Motor neuron (in vitro differentiated cells): ENCODE results near the gene FGF21. TPM values are rescaled to one million over a fixed set of nuclear protein-coding genes. Genes with fewer than 3 reads are reported as not detected.
A peak's percentile ranks its signal among the peaks of the same experiment; 100 is the strongest.

ENCODE experiments used
- ATAC-seq, 8 experiments: fragments of 200-7000 bp; cut with Tn5 transposase; replicated peaks in 6 of 8; 2 replicates each; pipeline ENCODE4 v1.8.0; 2021; ENCODE audit warnings: mild to moderate bottlenecking in 8 of 8, moderate library complexity in 8 of 8
- H3K27ac ChIP-seq, 2 donors: fragments of 250-450 bp; sonication (Bioruptor Pico); 2 replicates each; pipeline ENCODE4 v1.9.0; 2021; ENCODE audit warnings: antibody characterized with exemption in 2 of 2, mild to moderate bottlenecking in 2 of 2, moderate library complexity in 1 of 2
- H3K4me1 ChIP-seq, 2 donors: fragments of 250-450 bp; sonication (Bioruptor Pico); replicated peaks in 1 of 2; 2 replicates each; pipeline ENCODE4 v1.6.1; 2021; ENCODE audit warnings: antibody characterized with exemption in 2 of 2, mild to moderate bottlenecking in 2 of 2, moderate library complexity in 1 of 2
- H3K4me3 ChIP-seq, 5 donors: fragments of 250-450 bp; sonication (Bioruptor Pico); 2 replicates each; pipeline ENCODE4 v1.9.0; 2021; ENCODE audit warnings: antibody characterized with exemption in 5 of 5, mild to moderate bottlenecking in 5 of 5, moderate library complexity in 4 of 5
- WGBS, 10 experiments: fragments of 450-650 bp; shearing (Covaris generic); methylation state at CpG; one replicate each; pipeline ENCODE4 v1.0.0; 2022; 5-methylcytosine and 5-hydroxymethylcytosine counted together
- in situ Hi-C, 9 experiments: fragments of 400-800 bp; cut with MboI; loops; one replicate each; pipeline ENCODE4 v1.15.0; 2021; ENCODE audit warnings: low sequenced_read_pairs in 9 of 9, low pct_unique_long_range_greater_than_20kb in 2 of 9; ENCODE audit not compliant: unreplicated experiment in 9 of 9
- total RNA-seq, 8 experiments: library from RNA; unstranded; fragments of 300-600 nt; gene quantifications; 2 replicates each; pipeline versions ENCODE4 v1.2.3 to v1.2.4, GENCODE V29; 2022

FGF21 gene
- total RNA-seq, 8 experiments from 2014 or later: 0.28 to 0.29 TPM; not detected in 6

GRCh38 chr19:48719263-48720171 is 35.8 kb upstream of the FGF21 start, which contains the start of gene MAMSTR:
MAMSTR (minus strand) TSS chr19:48719725; CDS start chr19:48719031, 694 bp downstream.
- 74 to 100% (median 97%) methylated on average over 1 to 9 of the region's 33 CpGs; no CpG with 5 or more reads in 3 of the 10 experiments for WGBS, 10 experiments
- no peak for ATAC-seq
- H3K4me3 ChIP-seq: peak within 1 kb of the TSS in 3 of 5 donors; percentile 50 to 56 (median 53)
- in situ Hi-C loops: no loop called here
- peak within 1 kb of the TSS in 1 of 2 donors; percentile 20 for H3K27ac ChIP-seq
- peaks cover 21 to 35% of the 10 kb centered on the region in 2 donors for H3K4me1 ChIP-seq

DNA sequence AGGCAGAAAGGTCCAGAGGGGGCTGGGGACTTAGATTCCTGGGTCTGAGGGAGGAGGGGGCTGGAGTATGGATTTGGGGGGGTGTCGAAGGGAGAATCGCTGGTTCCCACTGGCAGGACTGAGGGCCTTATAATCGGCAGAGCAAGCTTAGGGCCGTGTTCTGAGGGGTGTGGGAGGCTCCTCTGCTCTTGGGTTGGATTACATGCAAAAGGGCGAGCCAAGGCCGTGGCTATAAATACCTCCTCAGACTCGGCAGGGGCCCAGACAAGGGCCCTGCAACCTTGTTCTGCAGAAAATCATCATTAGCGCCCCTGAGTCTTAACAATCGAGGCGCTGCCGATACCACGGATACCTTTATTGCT is 35.1 kb upstream of the FGF21 start:
- in situ Hi-C loops: no loop called here
- no peak overlapping the region for H3K27ac ChIP-seq
- peaks cover 27 to 35% of the 10 kb centered on the region in 2 donors for H3K4me1 ChIP-seq
- WGBS, 10 experiments: 0 to 49% (median 7%) methylated on average over 2 to 5 of the region's 12 CpGs; no CpG with 5 or more reads in 5 of the 10 experiments
- peak in 5 of 8 experiments; percentile 0 to 27 (median 1) for ATAC-seq
- peak overlapping the region in 3 of 5 donors; percentile 50 to 56 (median 53) for H3K4me3 ChIP-seq

GRCh38 chr19:48720613-48721296 is 34.6 kb upstream of the FGF21 start:
- WGBS, 10 experiments: 0 to 3% (median 1%) methylated on average over 5 to 20 of the region's 42 CpGs; no CpG with 5 or more reads in 5 of the 10 experiments

GRCh38 chr19:48722196-48722708 is 33.1 kb upstream of the FGF21 start:
- no peak overlapping the region for H3K27ac ChIP-seq
- in situ Hi-C loops: no loop called here
- H3K4me3 ChIP-seq: no peak overlapping the region
- 40 to 100% (median 75%) methylated on average over 3 to 10 of the region's 11 CpGs; no CpG with 5 or more reads in 2 of the 10 experiments for WGBS, 10 experiments
- no peak for ATAC-seq
- H3K4me1 ChIP-seq: peaks cover 20 to 27% of the 10 kb centered on the region in 2 donors

More at GRCh38 chr19:48720613-48721296, 34.6 kb upstream of the FGF21 start:
- Histone ChIP-seq H3K27ac (peak overlapping the region; percentile 82 to 87), H3K4me1 (peaks cover 30 to 37% of the 10 kb centered on the region in 2 donors), H3K4me3 (peak overlapping the region; percentile 50 to 81 (median 56))
- in situ Hi-C loops: no loop called here
- peak; percentile 86 to 92 (median 89) for ATAC-seq

GRCh38 chr19:48724796-48725753 is 30.2 kb upstream of the FGF21 start:
- peak in 5 of 8 experiments; percentile 11 to 29 (median 21) for ATAC-seq
- 0 to 100% (median 49%) methylated on average over 1 to 8 of the region's 11 CpGs for WGBS, 10 experiments
- Histone ChIP-seq H3K4me1 (peaks cover 12 to 13% of the 10 kb centered on the region in 2 donors), H3K27ac (peak overlapping the region; percentile 50 to 58), H3K4me3 (no peak overlapping the region)
- in situ Hi-C loops: no loop called here

GRCh38 chr19:48726556-48726955 is 28.8 kb upstream of the FGF21 start:
- Histone ChIP-seq H3K4me1 (peaks cover 9 to 10% of the 10 kb centered on the region in 2 donors), H3K27ac (no peak overlapping the region), H3K4me3 (no peak overlapping the region)
- ATAC-seq: peak in 3 of 8 experiments; percentile 28 to 74 (median 42)
- in situ Hi-C loops: no loop called here
- 80 to 100% (median 86%) methylated on average over 1 to 2 of the region's 2 CpGs; no CpG with 5 or more reads in 4 of the 10 experiments for WGBS, 10 experiments

DNA sequence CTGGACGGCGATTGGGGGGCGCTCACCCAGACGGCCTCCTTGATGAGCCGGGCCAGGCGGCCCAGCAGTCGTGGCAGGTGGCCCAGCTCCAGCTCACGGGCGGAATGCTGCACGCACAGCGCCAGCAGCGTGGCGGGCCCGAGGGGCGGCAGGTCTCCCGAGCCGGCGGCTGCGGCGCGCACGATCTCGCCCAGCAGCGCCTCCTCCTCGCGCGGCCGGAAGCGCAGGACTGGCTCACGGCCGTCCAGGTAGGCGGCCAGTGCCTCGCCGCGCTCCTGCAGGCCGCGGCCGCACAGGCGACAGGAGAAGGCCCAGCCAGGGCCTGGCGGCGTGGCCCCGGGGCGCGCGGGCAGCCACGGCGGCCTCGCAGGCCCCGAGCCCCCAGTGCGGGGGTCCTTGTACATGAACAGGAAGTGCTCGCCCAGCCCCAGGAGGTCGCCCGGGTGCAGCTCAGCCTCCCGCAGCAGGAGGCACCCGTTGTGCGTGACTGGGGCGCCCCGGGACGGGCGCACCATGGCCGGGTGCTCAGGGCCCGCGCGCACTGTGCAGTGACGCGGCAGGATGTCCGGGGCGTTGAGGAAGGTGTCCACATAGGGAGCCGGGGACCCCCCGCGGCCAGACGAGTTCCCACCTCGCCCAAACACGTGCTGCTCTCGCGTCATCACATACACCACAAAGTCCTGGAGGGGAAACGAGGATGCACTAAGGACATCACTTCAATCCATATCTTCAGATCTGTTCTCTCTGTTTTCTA is 26.2 kb upstream of the FGF21 start:
- H3K4me1 ChIP-seq: peaks cover 9 to 10% of the 10 kb centered on the region in 2 donors
- H3K27ac ChIP-seq: no peak overlapping the region
- H3K4me3 ChIP-seq: no peak overlapping the region
- ATAC-seq: peak in 1 of 8 experiments; percentile 74
- 26 to 95% (median 84%) methylated on average over 4 to 27 of the region's 77 CpGs; no CpG with 5 or more reads in 4 of the 10 experiments for WGBS, 10 experiments
- in situ Hi-C loops: no loop called here

- WGBS, 10 experiments: 0 to 100% (median 61%) methylated on average over 1 to 4 of the region's 4 CpGs; no CpG with 5 or more reads in 2 of the 10 experiments
- no peak overlapping the region for H3K27ac ChIP-seq
- H3K4me3 ChIP-seq: no peak overlapping the region
- H3K4me1 ChIP-seq: peaks cover 0 to 3% of the 10 kb centered on the region in 2 donors
- in situ Hi-C loops: no loop called here
- ATAC-seq: no peak
Measured at GRCh38 chr19:48731452-48731851, 23.9 kb upstream of the FGF21 start.

DNA sequence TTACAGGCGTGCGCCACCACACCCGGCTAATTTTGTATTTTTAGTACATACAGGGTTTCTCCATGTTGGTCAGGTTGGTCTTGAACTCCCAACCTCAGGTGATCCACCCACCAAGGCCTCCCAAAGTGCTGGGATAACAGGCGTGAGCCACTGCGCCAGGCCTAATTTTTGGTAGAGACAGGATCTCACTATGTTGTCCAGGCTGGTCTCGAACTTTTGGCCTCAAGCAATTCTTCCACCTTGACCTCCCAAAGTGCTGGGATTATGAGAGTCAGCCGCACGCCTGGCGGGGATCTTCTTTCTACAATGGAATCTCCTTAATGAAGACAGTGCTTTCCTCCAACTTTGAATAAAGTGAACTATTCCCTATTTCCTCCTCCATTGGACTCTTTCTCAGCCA is 20.7 kb upstream of the FGF21 start:
- 74 to 100% (median 99%) methylated on average over 3 to 6 of the region's 9 CpGs; no CpG with 5 or more reads in 4 of the 10 experiments for WGBS, 10 experiments
- H3K4me1 ChIP-seq: peaks cover 0 to 7% of the 10 kb centered on the region in 2 donors
- no peak overlapping the region for H3K27ac ChIP-seq
- in situ Hi-C loops: no loop called here
- H3K4me3 ChIP-seq: no peak overlapping the region
- no peak for ATAC-seq

DNA sequence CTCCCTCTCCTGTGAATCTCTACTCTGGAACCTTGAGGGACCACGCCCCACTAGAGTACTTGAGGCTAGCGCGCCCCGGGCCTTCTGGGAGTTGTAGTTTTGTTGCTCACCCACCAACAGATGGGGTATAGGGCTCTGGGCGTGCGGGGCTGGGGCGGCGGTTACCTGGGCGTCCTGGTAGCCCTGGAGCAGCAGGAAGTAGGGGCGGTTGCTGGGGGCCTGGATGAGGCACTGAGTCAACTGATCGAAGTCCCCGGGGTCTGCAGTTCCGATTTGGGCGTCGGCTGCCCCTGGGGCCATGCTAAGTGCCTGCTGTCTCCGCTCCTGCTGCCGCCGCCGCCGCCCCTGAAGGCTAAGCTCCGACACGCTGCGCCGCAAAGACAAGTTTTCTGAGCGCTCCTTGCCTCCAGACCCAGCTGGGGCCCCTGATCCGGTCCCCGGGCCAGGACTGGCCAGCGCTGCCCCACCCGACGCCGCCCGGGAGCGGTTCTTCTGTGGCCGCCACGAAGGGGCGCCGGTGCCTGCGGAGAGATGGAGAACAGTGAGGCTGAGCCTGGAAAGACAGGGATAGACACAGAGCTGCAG is 20.2 kb upstream of the FGF21 start:
- Histone ChIP-seq H3K4me1 (peaks cover 4 to 7% of the 10 kb centered on the region in 2 donors), H3K27ac (no peak overlapping the region), H3K4me3 (peak overlapping the region; percentile 23 to 27 (median 25))
- WGBS, 10 experiments: 0 to 25% (median 3%) methylated on average over 1 to 10 of the region's 38 CpGs; no CpG with 5 or more reads in 3 of the 10 experiments
- peak in 4 of 8 experiments; percentile 2 to 69 (median 54) for ATAC-seq
- in situ Hi-C loops: no loop called here

- ATAC-seq: no peak
- Histone ChIP-seq H3K4me1 (peaks cover 10 to 15% of the 10 kb centered on the region in 2 donors), H3K27ac (no peak overlapping the region), H3K4me3 (no peak overlapping the region)
- WGBS, 10 experiments: 45 to 100% (median 76%) methylated on average over 2 to 12 of the region's 22 CpGs; no CpG with 5 or more reads in 3 of the 10 experiments
- in situ Hi-C loops: no loop called here
Measured at GRCh38 chr19:48737360-48737998, 17.8 kb upstream of the FGF21 start.
